Activated CD4-positive, CD25-positive, alpha-beta regulatory T cell treated with anti-CD3 and anti-CD28 coated beads, Interleukin-2, amount 50 U/mL, for 16 hours (primary cell): ENCODE data around the gene LPAR2.
"Not testable (repeated sequence)": the region's sequence is repeated elsewhere in the genome, so short reads cannot be mapped to it uniquely, and the experiment has no call there.

Source experiments
- DNase-seq: peaks from one replicate; pipeline ENCODE4 v3.0.0-alpha.2; 2020; ENCODE audit warnings: low read depth, low spot score

The LPAR2 gene

DNA sequence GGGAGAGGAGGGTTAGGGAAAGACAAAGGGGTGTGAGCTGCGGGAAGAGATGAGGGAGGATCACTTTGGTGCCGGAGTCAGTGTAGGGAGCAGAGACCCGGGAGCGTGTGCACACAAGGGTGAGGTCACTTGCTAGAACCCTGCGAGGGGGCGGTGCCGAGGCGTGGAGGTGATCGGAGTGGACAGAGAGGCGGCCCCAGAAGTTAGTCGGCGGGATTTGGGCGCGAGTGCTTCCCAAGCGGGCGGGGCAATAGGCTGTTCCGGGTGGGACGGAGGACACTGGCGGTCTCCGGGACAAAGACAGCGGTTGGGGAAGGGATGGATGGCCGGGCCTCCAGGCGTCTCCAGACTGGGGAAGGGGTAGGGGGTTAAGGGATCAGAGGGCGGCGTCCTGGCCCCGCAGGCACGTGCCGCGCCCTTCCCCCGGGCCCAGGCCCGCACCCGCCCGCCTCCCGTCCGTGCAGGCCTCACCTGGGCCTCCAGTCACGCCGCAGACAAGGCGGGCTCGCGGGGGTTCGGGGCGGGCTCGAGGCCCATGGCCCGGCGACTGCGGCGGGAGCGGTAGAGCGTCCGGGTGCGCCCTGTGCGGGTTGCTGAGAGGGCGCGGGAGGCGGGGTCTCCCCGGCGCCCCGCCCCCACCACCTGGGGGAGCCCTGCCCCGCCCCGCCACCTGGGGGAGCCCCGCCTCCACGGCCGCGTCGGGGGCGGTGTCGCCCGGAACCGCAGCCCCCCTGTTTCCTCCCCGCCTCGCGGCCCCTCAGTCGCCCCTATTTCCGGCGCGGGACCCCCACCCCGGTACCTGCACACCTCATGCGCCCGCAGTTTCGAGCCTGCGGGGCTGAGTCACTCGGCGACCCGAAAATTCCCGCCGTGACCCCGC lies at the start of gene LPAR2:
Gene LPAR2 (minus strand): TSS at position 600 of the 880 bp plus-strand sequence. CDS start 945 bp downstream, outside the sequence.
- DNase-seq, result peak; percentile 51

DNA sequence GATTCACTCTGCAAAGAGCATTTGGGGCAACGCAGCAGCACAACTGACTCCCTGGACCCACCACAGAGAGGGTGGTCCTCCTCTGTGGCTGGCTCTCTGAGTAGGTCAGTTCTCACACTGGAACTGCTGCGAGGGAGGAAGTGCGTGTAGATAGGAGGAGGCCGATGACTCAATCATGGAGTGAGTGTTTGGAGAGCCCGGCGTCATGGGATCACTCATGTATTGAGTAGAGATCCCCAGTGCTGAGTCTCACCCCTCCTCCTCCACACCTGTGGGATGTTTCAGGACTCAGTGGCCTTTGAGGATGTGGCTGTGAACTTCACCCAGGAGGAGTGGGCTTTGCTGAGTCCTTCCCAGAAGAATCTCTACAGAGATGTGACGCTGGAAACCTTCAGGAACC lies 49.6 kb upstream of the LPAR2 start:
- no peak for DNase-seq

DNA sequence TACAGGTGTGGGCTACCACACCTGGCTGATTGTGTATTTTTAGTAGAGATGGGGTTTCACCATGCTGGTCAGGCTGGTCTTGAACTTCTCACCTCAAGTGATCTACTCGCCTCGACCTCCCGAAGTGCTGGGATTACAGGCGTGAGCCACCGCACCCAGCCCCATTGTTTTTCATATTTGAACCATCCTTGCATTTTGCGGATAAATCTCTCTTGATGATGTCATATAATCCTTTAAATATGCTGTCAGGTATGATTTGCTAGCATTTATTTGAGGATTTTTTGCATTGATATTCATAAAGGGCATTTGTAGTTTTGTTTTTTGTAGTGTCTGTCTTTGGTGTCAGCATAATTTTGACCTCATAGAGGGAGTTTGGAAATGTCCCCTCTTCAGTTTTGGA lies 46.3 kb upstream of the LPAR2 start:
- no peak for DNase-seq

DNA sequence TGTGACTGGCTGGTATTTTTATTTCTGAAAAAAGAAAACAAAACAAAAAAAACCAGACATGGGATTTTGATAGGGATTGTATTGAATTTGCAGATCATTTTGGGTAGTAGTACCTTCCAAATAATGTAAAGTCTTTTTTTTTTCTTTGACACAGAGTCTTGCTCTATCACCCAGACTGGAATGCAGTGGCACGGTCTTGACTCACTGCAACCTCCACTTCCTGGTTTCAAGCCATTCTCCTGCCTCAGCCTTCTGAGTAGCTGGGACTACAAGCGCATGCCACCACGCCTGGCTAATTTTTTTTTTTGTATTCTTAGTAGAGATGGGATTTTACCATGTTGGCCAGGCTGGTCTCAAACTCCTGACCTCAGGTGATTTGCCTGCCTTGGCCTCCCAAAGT lies 44.8 kb upstream of the LPAR2 start:
- no peak for DNase-seq

DNA sequence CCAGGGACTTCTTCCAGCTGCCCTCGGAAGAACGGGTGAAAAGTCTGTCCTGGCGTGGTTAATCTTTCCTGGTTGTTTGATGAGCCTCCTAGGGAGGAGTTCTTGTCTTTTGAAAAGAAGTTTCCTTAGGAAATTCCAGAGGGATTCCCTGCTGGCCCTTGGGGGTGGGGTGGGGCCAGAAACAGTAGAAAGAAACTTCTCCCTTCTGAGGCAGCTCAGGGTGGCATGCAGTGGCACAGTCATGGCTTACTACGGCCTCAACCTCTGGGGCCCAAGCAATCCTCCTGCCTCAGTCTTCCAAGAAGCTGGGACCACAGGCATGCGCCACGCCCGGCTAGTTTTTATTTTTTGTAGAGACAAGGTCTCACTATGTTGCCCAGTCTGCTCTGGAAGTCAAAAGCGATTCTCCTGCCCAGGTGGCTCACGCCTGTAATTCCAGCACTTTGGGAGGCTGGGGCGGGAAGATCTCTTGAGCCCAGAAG lies 42.1 kb upstream of the LPAR2 start:
- no peak for DNase-seq

DNA sequence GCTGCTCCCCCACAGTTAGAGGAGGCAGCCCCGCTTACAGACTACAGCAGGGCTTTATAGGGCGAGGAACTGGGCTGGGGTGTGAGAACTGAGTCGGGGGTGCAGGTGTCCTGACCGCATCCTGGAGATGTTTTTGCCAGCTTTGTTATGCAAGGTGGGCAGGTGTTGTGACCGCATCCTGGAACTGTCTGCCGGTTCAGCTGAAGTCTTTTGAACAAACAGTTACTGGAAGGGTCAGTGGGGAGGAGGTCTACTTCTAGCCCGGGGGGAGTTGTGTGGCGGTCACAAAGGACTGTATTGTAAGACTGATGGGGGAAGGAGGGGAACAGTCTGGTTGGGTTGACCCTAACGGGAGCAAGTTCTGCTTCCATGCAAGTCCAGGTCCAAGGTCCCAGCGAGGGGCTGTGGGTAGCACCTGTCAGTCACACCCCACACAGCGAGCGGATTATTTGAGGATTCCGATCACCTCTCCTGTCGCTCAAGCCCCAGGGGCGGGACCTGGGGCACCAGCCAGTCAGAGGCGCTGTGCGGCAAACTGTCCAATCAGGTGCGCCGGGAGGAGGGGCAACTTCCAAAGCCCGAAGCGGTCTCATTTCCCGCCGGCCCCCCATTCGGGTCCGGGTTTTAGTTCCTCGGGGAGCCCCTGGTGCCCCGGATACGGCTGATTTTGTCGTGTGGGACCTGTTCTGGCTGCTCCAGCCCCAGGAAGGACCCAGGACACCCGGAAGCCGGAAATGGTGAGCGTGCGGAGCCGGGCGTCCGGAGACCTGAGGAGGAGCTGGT lies 40.4 kb upstream of the LPAR2 start, which contains the start of gene ZNF101:
Gene ZNF101 (plus strand): TSS at position 610 of the 783 bp plus-strand sequence. CDS start 125 bp downstream, at position 735.
- DNase-seq, result peak; percentile 88

DNA sequence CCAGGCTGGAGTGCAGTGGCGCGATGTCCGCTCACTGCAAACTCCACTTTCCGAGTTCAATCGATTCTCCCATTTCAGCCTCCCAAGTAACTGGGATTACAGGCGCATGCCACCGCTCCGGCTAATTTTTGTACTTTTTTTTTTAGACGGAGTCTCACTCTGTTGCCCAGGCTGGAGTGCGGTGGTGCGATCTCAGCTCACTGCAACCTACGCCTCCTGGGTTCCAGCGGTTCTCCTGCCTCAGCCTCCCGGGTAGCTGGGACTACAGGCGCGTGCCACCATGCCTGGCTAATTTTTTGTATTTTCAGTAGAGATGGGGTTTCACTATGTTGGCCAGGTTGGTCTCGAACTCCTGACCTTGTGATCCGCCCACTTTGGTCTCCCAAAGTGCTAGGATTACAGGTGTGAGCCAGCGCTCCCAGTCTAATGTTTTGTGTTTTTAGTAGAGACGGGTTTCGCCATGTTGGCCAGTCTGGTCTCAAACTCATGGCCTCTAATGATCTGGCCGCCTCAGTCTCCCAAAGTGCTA lies 37.5 kb upstream of the LPAR2 start:
- DNase-seq, result not testable (repeated sequence)

DNA sequence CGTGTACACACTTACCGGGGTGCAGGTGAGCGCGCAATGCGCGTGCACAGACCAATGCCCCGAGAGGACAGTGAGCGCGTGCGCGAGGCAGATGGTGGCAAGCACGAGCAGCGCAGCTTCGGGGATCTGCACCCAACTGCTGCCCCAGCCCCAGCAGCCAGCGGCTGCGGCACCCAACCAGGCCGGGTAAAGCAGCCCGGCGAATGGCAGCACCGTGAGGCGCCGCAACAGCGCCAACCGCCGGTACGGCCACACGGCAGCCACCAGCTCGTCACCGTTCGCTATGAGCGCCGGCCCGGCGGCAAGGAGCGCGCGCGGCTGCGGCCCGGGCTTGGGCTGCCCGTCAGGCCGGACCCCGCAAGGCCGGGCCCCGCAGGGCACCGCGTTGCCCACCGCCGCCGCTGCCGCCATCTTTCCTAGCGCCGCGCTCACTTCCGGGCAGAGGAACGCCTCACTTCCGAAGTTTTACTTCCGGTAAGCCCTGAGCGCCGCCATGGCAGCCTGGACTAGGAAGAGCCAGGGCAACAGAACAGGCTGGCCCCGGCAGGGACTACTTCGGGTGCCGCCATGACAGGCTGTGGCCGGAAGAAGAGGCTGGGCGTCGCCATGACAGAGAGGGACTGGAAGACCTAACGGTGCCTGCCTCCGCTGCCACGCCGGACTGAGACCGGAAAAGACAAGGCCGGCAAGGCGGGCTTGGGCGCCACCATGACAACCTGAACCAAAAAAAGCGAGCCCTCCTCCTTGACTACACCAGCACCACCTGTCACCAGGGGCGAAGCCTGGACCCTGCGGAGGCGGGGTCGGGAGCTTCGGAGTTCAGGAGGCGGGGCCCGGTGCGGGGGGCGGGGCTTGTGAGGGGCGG lies 35.5 kb upstream of the LPAR2 start, which contains the start of gene ATP13A1:
Gene ATP13A1 (minus strand): TSS at position 421 of the 865 bp plus-strand sequence. CDS start 10 bp downstream, at position 411.
- peak; percentile 90 for DNase-seq

DNA sequence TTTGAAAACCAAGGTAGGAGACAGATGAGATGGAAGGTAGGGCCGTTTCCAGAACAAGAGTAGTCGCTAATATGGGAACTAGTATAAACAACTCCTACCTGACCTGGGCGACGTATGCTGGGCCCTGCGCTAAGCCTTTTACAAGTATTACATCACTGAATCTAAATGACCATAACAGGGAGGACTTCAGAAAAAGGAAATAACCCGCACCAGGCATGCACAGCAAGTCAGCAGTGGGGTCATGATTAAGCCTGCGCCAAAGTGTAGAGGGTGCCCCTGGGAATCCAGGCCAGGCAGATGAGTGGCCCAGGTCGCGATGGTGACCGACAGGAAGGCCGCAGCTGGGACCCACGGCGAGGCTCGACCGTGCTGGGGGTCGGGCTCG lies 34.8 kb upstream of the LPAR2 start:
- no peak for DNase-seq

DNA sequence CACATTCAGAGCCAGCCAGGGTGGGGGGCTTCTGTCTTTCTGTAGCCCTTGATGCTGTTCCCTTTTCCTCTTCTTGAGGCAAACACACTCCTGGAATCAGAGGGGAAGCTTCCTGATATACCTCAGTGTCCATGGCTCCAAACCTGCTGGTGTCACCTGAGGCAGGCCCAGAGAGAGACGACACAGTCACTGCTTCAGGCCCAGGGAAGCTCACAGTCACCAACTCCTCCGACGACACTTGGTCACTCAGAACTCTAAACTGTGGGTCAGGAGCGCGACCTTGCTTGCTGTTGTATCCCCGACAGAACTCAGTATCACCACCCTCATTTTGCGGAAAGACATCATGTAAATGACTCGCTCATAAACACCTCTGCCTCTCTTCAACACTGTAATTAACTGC lies 34.3 kb upstream of the LPAR2 start:
- no peak for DNase-seq

DNA sequence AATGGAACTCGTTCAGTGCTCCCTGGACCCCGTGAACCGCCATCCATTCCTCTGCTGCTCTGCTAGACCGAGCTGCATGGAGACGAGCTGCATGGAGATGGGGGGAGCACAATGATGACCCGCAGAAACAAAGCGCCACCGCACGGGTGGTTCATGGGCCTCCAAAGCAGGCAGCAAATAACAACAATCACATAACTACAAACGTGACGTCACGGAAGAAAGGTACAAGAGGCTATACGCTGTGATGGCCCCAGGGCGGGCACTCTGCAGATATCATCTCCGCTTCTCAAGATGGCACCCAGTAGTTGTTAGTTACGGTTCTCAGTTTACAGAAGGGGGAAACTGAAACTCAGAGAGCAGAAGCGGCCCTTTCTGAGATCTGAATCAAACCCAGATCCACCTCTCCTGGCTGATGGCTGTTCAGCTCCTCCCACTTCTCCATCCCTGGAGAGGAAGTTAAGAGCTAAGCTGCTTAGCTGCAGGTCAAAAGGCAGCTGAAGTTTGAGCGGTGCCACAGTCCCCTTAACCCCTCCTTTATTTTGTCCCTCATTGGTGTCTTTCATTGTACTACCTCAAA lies 33.7 kb upstream of the LPAR2 start:
- no peak for DNase-seq

DNA sequence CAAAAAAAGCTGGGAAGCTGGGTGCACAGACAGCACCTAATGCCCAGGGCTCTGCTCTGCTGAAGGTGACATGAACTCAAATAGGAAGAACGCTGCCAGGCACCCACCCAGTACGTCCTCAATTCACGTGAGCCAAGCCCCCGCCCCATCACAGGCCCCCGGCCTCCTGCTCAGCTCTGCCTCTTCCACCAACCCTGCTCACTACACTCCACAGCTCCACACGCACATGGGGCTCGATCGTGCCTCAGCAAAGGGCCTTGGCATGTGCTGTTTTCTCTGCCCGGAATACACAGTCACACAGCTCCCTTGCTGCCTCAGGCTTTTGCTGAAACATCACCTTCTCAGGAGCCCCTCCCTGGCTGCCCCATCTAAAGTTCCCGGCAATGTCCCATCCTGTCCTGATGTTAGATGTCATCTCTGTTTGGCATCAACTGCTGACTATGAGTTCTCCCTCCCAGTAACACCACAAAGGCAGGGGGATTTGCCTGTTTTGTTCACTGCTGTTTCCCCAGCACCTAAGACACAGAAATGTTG lies 33.2 kb upstream of the LPAR2 start:
- no peak for DNase-seq

DNA sequence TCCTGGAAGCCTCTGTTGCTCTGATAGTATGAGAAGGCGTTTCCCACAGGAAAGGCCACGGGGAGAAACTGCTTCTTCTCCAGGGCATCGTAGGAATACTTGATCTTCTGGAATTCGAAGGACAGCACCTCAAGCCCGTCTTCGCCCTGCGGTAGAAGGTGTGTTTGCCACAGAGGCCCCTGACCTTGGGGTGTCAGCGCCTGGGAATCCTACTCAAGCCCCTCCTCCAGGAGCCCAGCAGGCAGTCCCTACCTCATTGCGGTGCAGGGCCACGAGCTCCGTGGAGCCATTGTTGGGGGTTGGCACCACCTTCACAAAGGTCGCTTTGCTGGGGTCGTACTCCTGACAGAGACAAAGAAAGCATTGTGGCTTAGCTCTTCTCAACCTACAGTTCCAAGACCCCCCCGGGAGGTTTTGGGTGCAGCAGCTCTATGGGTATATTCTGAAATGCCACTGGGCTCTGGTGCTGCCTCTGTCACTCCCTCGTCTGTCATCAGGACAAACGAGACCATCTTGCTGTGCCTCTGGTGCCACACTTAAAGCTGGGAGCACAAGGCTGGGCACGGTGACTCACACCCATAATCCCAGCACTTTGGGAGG lies 31.7 kb upstream of the LPAR2 start:
- DNase-seq, result no peak

DNA sequence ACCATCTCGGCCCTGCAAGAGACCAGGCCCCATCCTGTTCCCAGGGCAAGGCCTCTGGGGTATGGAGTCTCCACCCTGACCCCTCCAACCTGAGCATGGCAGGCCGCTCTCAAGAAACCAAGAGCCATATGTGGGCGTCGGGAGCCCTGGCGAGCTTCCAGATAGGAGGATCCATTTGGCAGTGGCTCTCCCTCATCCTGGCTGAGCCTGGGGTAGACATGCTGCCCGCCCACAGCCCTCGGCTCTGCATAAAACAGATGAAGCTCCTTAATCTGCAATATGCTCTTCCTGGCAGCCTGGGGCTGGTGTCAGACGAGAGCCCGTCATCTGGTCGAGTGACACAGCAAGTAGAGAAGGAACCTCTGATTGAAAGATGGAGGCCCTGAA lies 29.4 kb upstream of the LPAR2 start:
- no peak for DNase-seq

DNA sequence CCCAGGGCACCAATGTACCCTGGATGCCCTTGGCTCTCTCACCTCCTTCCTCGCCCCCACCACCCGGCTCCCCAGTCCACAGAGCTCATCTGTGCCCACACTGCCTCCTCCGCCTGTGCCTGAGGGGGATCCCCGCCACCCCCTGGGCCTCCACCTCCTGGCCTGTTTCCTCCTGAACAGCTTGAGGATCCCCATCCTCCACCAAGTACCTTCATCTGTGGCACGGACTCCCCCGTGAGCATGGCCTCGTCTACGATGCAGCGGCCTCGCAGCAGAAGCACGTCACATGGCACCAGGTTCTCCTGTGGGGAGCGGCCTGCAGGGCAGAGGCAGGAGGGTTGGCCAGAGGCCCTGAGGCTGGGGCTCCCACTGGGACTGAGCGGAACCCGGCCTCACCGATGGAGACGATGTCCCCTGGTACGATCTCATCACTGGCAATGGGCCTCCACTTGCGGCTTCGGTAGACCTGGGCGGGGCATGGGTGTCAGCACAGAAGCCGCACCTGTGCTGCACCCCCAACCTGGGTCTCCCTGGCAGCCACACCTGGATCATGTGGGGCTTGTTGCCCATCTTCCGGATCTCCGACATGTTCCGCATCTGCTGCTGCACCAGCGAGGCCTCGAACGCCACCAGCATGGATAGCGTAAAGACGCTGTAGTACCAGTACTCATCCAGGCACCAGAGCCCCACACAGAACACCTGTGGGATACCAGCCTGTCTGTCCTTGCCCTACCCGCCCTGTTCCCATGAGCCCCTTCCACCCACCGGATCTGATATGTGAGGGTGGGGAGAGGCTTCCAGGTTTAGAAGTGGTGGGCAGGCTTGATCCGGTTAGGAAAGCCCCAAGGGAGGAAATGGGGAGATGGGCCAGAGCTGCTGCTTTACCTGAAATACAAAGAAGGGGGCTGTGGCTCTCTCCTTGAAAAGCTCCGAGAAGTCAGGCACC lies 28.7 kb upstream of the LPAR2 start:
- DNase-seq, result no peak

DNA sequence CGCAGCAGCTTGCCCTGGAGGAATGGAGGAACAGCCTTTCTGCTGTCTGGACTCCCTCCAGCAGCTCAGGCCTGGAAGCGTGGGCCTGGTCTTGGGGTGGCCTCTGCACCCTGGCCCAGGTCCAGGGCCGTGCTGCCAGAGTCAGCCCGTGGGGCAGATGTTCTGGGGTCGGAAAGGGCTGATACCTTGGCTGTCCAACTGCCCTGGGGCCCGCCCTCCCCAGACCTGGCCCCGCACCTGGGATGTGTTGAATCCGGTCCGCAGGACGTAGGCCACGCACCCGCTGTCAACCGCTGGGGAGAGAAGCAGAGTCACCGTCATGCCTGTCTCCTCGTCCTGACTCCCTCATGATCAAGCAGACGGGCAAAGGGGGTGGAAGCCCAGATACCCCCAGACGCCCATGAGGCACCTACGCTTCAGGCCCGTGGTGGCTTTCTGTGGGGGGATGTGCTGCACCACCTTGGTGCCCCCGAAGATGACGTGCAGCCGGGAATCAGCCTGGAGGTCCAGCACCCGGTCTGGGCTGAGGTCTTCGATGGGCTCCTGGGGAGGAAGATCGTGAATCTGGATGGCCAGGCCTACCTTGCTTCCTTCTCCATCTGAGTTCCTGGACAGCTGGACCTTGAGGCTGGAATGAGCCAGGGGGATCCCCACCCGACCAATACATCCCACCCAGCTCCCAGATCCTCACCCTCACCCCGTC lies 27.8 kb upstream of the LPAR2 start:
- DNase-seq, result no peak

DNA sequence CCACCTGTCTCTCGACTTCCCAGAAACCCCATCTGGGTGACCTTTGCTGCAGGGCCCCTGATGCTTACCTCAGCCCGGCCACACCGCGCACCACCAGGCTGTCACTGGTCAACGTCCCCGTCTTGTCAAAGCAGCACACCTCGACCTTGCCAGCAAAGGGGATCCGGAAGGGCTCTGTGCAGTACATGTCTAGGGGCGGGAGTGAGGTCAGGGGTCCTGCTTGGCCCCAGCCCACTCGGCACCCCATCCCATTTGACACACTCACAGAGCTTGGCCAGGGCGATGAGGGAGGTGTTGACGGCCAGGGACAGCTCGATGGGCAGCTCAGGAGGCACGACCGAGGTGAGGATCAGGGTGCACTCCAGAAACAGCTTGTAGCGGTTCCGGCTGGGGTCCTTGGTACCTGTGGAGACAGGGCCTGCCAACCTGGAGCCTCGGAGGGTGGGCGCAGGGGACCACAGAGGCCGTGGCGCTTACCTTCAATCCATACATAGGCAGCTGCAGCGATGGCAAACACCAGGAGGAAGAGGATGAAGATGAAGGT lies 27.1 kb upstream of the LPAR2 start:
- DNase-seq, result no peak

DNA sequence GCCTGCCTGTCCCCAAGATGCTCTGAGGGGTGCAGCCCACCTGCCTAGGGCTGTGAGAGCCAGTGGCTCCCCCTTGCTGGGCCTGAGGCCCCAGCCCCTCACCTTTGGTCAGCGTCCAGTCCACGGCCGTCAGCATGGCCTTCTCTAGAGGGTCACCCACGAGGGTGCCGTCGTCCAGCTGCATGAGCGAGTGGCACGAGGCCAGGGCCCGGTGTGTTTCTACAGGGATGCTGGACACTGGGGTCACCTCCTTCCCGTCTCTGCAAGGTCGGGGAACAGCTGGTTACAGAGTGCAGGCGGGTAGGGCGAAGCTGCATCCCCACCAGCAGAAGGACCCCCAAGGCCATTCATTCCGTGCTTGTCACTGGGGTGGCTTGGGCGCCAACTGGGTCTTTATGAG lies 26.4 kb upstream of the LPAR2 start:
- DNase-seq, result no peak
